ENCODE results near the gene RCL1.
"Not testable (repeated sequence)": the region's sequence is repeated elsewhere in the genome, so short reads cannot be mapped to it uniquely, and the experiment has no call there.

The RCL1 gene

GRCh38 chr9:4795108-4795507 lies 2.4 kb downstream of the RCL1 start:
- peak overlapping the region; percentile 7 for H3K4me3 Mint-ChIP-seq

GRCh38 chr9:4796530-4796929 lies 3.8 kb downstream of the RCL1 start:
- peaks cover 35% of the 10 kb centered on the region for H3K4me1 Mint-ChIP-seq (ENCODE audit: low read depth)
- peaks cover 7% of the 10 kb centered on the region for H3K36me3 Mint-ChIP-seq (ENCODE audit: low read depth)
- no peak overlapping the region for H3K27ac Mint-ChIP-seq
- no peaks in the 10 kb centered on the region for H3K27me3 Mint-ChIP-seq (ENCODE audit: low read depth)
- H3K9me3 Mint-ChIP-seq = no peaks in the 10 kb centered on the region
- H3K4me3 Mint-ChIP-seq = no peak overlapping the region

More at GRCh38 chr9:4795108-4795507, 2.4 kb downstream of the RCL1 start:
- peaks cover 40% of the 10 kb centered on the region for H3K4me1 Mint-ChIP-seq (ENCODE audit: low read depth)
- not testable (repeated sequence) for H3K9me3 Mint-ChIP-seq; H3K27ac Mint-ChIP-seq; H3K36me3 Mint-ChIP-seq (ENCODE audit: low read depth); H3K27me3 Mint-ChIP-seq (ENCODE audit: low read depth)

DNA sequence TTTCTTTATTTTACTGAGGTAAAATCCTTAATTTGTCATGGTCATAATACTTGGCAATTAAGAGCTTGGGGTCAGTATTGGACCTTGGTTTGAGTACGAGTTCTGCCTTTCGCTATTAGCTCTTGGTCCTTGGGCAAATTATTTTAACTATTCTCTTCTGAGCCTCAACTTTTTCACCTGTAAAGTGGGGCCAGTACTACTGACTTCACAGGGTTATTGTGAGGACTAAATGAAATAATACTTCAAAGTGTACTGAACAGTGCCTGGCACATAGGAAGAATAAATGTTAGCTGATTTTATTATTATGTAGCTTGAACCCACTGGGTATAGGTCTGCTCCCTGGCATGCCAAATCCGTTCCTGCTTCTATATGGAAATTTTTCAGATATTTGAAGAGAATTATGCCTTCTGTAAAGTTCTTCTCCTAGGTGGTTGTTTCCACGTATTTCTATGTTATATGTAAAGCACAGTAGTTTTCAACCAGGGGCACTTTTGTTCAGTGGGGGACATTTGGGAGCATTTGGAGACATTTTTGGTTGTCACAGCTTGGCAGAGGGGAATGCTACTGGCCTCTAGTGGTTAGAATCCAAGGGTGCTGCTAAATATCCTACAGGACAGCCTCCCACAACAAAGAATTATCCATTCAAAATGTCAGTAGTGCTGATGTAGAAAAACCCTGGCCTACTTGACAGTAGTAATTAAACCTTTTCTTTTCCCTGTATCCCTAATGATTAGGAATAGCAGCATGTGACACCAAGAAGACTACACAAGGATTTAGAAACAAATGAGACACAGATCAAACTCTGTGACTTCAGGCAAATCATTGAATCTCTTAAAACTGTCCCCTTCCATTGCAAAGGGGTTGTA lies 4.5 kb downstream of the RCL1 start:
- Mint-ChIP-seq H3K27me3 (ENCODE audit: low read depth) (no peaks in the 10 kb centered on the region), H3K9me3 (no peaks in the 10 kb centered on the region), H3K27ac (no peak overlapping the region), H3K4me3 (no peak overlapping the region), H3K36me3 (ENCODE audit: low read depth) (peaks cover 7% of the 10 kb centered on the region), H3K4me1 (ENCODE audit: low read depth) (peaks cover 31% of the 10 kb centered on the region)

DNA sequence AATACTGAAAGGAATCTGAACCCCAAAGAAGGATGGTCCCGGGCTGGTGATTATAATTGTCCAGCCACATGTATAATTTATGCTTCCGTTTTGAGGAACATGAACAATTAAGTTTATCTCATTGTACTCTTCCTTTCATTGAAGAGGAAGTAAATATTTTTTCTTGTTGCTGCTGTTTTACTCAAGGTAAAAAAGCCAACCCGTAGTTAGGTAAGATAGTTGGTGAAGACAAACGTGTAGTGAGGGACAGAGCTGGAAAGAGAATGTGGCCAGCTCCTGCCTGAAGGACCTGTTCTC lies 5.1 kb downstream of the RCL1 start:
- Mint-ChIP-seq H3K27ac (no peak overlapping the region), H3K4me1 (ENCODE audit: low read depth) (peaks cover 30% of the 10 kb centered on the region), H3K36me3 (ENCODE audit: low read depth) (peaks cover 7% of the 10 kb centered on the region), H3K27me3 (ENCODE audit: low read depth) (no peaks in the 10 kb centered on the region), H3K4me3 (no peak overlapping the region), H3K9me3 (no peaks in the 10 kb centered on the region)

DNA sequence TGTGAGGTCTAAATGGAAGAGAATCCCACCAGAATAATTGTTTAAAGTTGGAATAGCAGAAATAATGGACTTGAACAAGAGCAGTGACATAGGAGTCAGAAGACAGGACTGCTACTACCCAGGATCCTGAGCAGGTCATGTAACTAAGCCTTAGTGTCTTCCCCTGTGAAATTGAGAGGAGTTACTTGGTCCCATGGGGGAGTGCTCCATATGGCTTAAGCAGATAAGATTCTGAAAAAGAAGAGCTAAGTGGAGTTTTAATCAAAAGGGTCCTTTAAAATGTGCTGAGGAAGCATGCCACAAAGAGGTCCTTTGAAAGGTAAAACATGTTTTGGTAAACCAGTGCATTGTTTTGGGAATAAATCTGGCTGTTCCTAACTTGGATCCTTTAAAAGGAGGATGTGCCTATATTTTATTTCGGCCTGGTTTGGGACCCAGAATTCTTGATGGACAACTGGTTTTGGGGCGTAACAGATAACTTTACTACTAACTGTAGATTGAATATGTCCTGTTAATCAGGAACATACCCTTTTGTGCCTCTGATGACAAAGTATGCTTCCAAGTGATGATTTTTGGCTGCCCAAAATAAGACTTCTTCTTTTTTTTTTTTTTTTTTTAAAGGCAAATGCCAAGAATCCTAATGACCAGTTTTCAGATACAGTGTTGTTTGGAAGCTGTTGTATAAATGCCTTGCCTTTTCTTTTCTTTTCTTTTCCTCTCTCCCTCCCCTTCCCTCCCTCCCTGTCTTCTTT lies 5.7 kb downstream of the RCL1 start:
- Mint-ChIP-seq H3K4me3 (no peak overlapping the region), H3K4me1 (ENCODE audit: low read depth) (peaks cover 30% of the 10 kb centered on the region), H3K27me3 (ENCODE audit: low read depth) (no peaks in the 10 kb centered on the region), H3K27ac (no peak overlapping the region), H3K36me3 (ENCODE audit: low read depth) (peaks cover 13% of the 10 kb centered on the region), H3K9me3 (no peaks in the 10 kb centered on the region)

- Mint-ChIP-seq H3K27ac (no peak overlapping the region), H3K36me3 (ENCODE audit: low read depth) (peaks cover 17% of the 10 kb centered on the region), H3K4me1 (ENCODE audit: low read depth) (peaks cover 28% of the 10 kb centered on the region), H3K27me3 (ENCODE audit: low read depth) (no peaks in the 10 kb centered on the region), H3K9me3 (peaks cover 5% of the 10 kb centered on the region), H3K4me3 (no peak overlapping the region)
These were observed 6.3 kb downstream of the RCL1 start for GRCh38 chr9:4799033-4799430.

DNA sequence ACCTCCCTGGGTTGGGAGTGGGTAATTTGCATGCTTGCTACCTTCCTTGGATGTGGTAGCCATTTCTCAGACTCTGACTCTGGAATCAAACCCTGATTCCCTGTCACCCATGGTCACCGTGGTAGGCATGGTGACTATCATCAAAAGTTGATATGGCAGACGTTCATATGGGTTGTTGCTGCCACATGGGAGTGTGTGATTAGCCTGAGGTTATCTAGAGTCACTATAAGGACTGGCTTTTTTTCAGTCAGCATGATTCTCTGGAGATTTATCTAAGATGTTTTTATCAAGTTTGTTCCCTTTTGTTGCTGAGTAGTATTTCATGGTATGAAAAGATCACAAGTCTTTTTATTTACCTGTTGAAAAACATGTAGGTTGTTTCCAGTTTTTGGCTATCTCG lies 7.0 kb downstream of the RCL1 start:
- Mint-ChIP-seq H3K4me1 (ENCODE audit: low read depth) (peaks cover 24% of the 10 kb centered on the region), H3K36me3 (ENCODE audit: low read depth) (peaks cover 20% of the 10 kb centered on the region), H3K4me3 (no peak overlapping the region), H3K9me3 (peaks cover 5% of the 10 kb centered on the region), H3K27ac (no peak overlapping the region), H3K27me3 (ENCODE audit: low read depth) (no peaks in the 10 kb centered on the region)

- H3K4me3 Mint-ChIP-seq = no peak overlapping the region
- H3K4me1 Mint-ChIP-seq (ENCODE audit: low read depth) = peaks cover 19% of the 10 kb centered on the region
- peaks cover 14% of the 10 kb centered on the region for H3K9me3 Mint-ChIP-seq
- H3K27me3 Mint-ChIP-seq (ENCODE audit: low read depth) = no peaks in the 10 kb centered on the region
- no peak overlapping the region for H3K27ac Mint-ChIP-seq
- H3K36me3 Mint-ChIP-seq (ENCODE audit: low read depth) = peaks cover 29% of the 10 kb centered on the region
These were observed 8.4 kb downstream of the RCL1 start for GRCh38 chr9:4801156-4801555.

- no peaks in the 10 kb centered on the region for H3K27me3 Mint-ChIP-seq (ENCODE audit: low read depth)
- peaks cover 31% of the 10 kb centered on the region for H3K9me3 Mint-ChIP-seq
- peaks cover 45% of the 10 kb centered on the region for H3K36me3 Mint-ChIP-seq (ENCODE audit: low read depth)
- peaks cover 12% of the 10 kb centered on the region for H3K4me1 Mint-ChIP-seq (ENCODE audit: low read depth)
- H3K4me3 Mint-ChIP-seq = no peak overlapping the region
- H3K27ac Mint-ChIP-seq = no peak overlapping the region
These were observed 11.2 kb downstream of the RCL1 start for GRCh38 chr9:4803670-4804530.

GRCh38 chr9:4804531-4805016 lies 11.8 kb downstream of the RCL1 start:
- Mint-ChIP-seq H3K9me3 (peaks cover 31% of the 10 kb centered on the region), H3K4me3 (no peak overlapping the region), H3K27ac (no peak overlapping the region), H3K4me1 (ENCODE audit: low read depth) (peaks cover 9% of the 10 kb centered on the region), H3K27me3 (ENCODE audit: low read depth) (no peaks in the 10 kb centered on the region), H3K36me3 (ENCODE audit: low read depth) (peaks cover 46% of the 10 kb centered on the region)

DNA sequence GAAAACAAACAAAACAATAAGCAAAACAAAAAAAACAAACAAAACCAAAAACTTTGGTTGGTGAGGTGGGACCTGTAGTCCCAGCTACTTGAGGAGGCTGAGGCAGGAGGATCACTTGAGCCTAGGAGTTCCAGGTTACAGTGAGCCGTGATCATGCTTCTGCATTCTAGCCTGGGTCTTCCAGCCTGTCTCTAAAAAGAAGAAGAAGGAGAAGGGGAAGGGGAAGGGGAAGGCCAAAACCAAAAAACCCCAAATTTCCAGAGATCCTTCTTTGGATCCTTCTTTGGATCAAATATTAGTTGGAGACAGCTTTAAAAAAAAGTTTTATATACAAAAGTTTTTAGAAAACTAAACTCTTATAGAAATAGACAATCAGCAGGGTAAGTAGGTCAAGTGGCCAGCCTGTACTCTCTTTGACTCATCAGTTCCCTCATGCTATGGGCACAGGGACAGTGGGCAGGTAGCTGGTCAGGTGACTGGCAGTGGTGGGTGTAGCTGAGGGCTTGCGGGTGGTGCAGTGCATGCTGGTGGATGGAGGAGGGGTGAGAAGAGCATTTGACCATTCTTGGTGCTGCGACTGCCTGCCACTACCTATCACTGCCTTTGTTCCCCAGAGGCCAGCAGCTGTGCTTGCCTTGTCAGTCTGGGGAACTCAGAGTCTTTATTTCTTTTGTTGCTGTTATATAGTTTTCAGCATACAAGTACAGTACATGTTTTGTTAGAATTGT lies 12.6 kb downstream of the RCL1 start:
- Mint-ChIP-seq H3K4me3 (no peak overlapping the region), H3K36me3 (ENCODE audit: low read depth) (peaks cover 48% of the 10 kb centered on the region), H3K4me1 (ENCODE audit: low read depth) (peaks cover 12% of the 10 kb centered on the region), H3K9me3 (peaks cover 31% of the 10 kb centered on the region), H3K27me3 (ENCODE audit: low read depth) (no peaks in the 10 kb centered on the region), H3K27ac (no peak overlapping the region)

- Mint-ChIP-seq H3K27ac (no peak overlapping the region), H3K9me3 (peaks cover 39% of the 10 kb centered on the region), H3K4me1 (ENCODE audit: low read depth) (peaks cover 35% of the 10 kb centered on the region), H3K4me3 (no peak overlapping the region), H3K27me3 (ENCODE audit: low read depth) (no peaks in the 10 kb centered on the region), H3K36me3 (ENCODE audit: low read depth) (peaks cover 46% of the 10 kb centered on the region)
These were observed 17.8 kb downstream of the RCL1 start for GRCh38 chr9:4810565-4810964.

DNA sequence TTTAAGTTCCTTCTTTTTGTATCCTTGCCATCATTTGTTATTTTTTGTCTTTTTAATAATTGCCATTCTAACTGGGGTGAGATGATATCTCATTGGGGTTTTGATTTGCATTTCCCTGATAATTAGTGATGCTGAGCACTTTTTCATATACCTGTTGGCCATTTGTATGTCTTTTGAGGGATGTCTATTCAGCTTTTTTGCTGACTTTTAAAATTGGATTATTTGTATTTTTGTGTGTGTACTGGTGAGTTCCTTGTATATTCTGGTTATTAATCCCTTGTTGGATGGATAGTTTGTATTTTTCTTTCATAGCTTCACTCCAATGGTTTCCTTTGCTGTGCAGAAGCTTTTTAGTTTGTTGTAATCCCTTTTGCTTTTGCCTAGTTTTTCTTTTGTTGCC lies 19.1 kb downstream of the RCL1 start:
- no peaks in the 10 kb centered on the region for H3K27me3 Mint-ChIP-seq (ENCODE audit: low read depth)
- H3K27ac Mint-ChIP-seq = no peak overlapping the region
- peaks cover 41% of the 10 kb centered on the region for H3K4me1 Mint-ChIP-seq (ENCODE audit: low read depth)
- H3K4me3 Mint-ChIP-seq = no peak overlapping the region
- peaks cover 26% of the 10 kb centered on the region for H3K9me3 Mint-ChIP-seq
- H3K36me3 Mint-ChIP-seq (ENCODE audit: low read depth) = peaks cover 35% of the 10 kb centered on the region

- peaks cover 19% of the 10 kb centered on the region for H3K9me3 Mint-ChIP-seq
- H3K36me3 Mint-ChIP-seq (ENCODE audit: low read depth) = peaks cover 28% of the 10 kb centered on the region
- no peak overlapping the region for H3K27ac Mint-ChIP-seq
- H3K4me3 Mint-ChIP-seq = no peak overlapping the region
- no peaks in the 10 kb centered on the region for H3K27me3 Mint-ChIP-seq (ENCODE audit: low read depth)
- H3K4me1 Mint-ChIP-seq (ENCODE audit: low read depth) = peaks cover 40% of the 10 kb centered on the region
These were observed 20.1 kb downstream of the RCL1 start for GRCh38 chr9:4812858-4813257.

All from T-helper 1 cell treated with Interleukin-12 subunit alpha and Interleukin-12 subunit beta and Interleukin-4 antibody, amounts not matched to agents 30 μg/mL and 1 μg/mL, for 36 hours (primary cell).